Activated CD8-positive, alpha-beta T cell treated with anti-CD3 and anti-CD28 coated beads for 36 hours (primary cell): Measurements from ENCODE around the gene GNAL. TPM values are rescaled to one million over a fixed set of nuclear protein-coding genes. Genes with fewer than 3 reads are reported as not detected.
A peak's percentile ranks its signal among the peaks of the same experiment; 100 is the strongest.

Experiments
- ATAC-seq: fragments of 200-7000 bp; cut with Tn5 transposase; one replicate; pipeline ENCODE4 v1.10.0; 2021; ENCODE audit warnings: mild to moderate bottlenecking, moderate library complexity
- CTCF ChIA-PET: fragments of 350-600 bp; sonication (Branson Sonifier 250); formaldehyde crosslinking; loops from one replicate; lab custom pipeline; 2021; ENCODE audit warnings: antibody characterized with exemption; lab: Charles Lee
- POLR2A ChIA-PET: fragments of 350-600 bp; sonication (Branson Sonifier 250); formaldehyde crosslinking; loops from one replicate; lab custom pipeline; 2021; ENCODE audit warnings: antibody characterized with exemption; lab: Charles Lee
- DNase-seq: peaks from one replicate; pipeline ENCODE4 v3.0.0-alpha.2; 2020
- H3K27ac Mint-ChIP-seq: one replicate; pipeline ENCODE4 v1.8.0; 2021; ENCODE audit warnings: mild to moderate bottlenecking, mixed read lengths
- H3K27me3 Mint-ChIP-seq: one replicate; pipeline ENCODE4 v1.8.0; 2021; ENCODE audit warnings: mixed read lengths
- H3K36me3 Mint-ChIP-seq: one replicate; pipeline ENCODE4 v1.8.0; 2021; ENCODE audit warnings: low read depth, mixed read lengths
- H3K4me1 Mint-ChIP-seq: one replicate; pipeline ENCODE4 v1.8.0; 2021; ENCODE audit warnings: low read depth, mixed read lengths
- H3K4me3 Mint-ChIP-seq: one replicate; pipeline ENCODE4 v1.8.0; 2021; ENCODE audit warnings: mild to moderate bottlenecking, moderate library complexity, mixed read lengths
- H3K9me3 Mint-ChIP-seq: one replicate; pipeline ENCODE4 v1.8.0; 2021; ENCODE audit warnings: mixed read lengths
- CTCF ChIP-seq: fragments of 200-600 bp; IDR thresholded peaks from one replicate; pipeline ENCODE4 v1.8.0; 2022; ENCODE audit warnings: antibody characterized with exemption, mild to moderate bottlenecking
- intact Hi-C: fragments of 100-400 bp; cut with micrococcal nuclease; formaldehyde crosslinking; loops from one replicate; pipeline ENCODE4 v1.10.0; 2022
- total RNA-seq, 2 experiments: library from RNA; stranded (reverse); gene quantifications; one replicate each; pipeline ENCODE4 v1.2.3, GENCODE V29; 2021

GNAL gene
- total RNA-seq, 2 experiments from 2014 or later, result 0.11 TPM; not detected in 1

GRCh38 chr18:11728249-11728648 lies 39.2 kb downstream of the GNAL start:
- POLR2A ChIA-PET, result no interaction called here
- peaks cover 21% of the 10 kb centered on the region for H3K27me3 Mint-ChIP-seq
- DNase-seq, result no peak
- no peak for TF ChIP-seq CTCF
- H3K27ac Mint-ChIP-seq, result no peak overlapping the region
- no peaks in the 10 kb centered on the region for H3K9me3 Mint-ChIP-seq
- H3K36me3 Mint-ChIP-seq, result no peaks in the 10 kb centered on the region
- no peak for ATAC-seq
- no peak overlapping the region for H3K4me3 Mint-ChIP-seq
- intact Hi-C loops, result no loop called here
- H3K4me1 Mint-ChIP-seq, result no peaks in the 10 kb centered on the region
- CTCF ChIA-PET, result interaction anchor here (0.8 to 2.6 kb wide), 6 partner anchors 10 to 267 kb away, joined by 3 to 13 read pairs (median 6); no protein-coding TSS in a partner anchor

GRCh38 chr18:11729556-11729955 lies 40.5 kb downstream of the GNAL start:
- no peak overlapping the region for H3K27ac Mint-ChIP-seq
- H3K36me3 Mint-ChIP-seq, result no peaks in the 10 kb centered on the region
- POLR2A ChIA-PET, result interaction anchor here (0.6 to 0.7 kb wide), 2 partner anchors 58 to 226 kb away, joined by 3 read pairs; no protein-coding TSS in a partner anchor

GRCh38 chr18:11733031-11733430 lies 44.0 kb downstream of the GNAL start:
- ATAC-seq (peak; percentile 91), DNase-seq (peak; percentile 80)
- intact Hi-C loops, result loop anchor here (5.0 to 10.0 kb wide), 3 partner anchors 142 to 304 kb away; no protein-coding TSS in a partner anchor
- ChIA-PET CTCF (interaction anchor here (0.6 to 4.2 kb wide), 30 partner anchors 8 to 317 kb away, joined by 3 to 22 read pairs (median 4); no protein-coding TSS in a partner anchor), POLR2A (interaction anchor here (1.1 kb wide), 1 partner anchor 20 kb away, joined by 3 read pairs; no protein-coding TSS in a partner anchor)
- Mint-ChIP-seq H3K4me3 (no peak overlapping the region), H3K9me3 (no peaks in the 10 kb centered on the region), H3K4me1 (no peaks in the 10 kb centered on the region), H3K27me3 (peaks cover 32% of the 10 kb centered on the region), H3K36me3 (no peaks in the 10 kb centered on the region), H3K27ac (no peak overlapping the region)
- peak; percentile 90 for TF ChIP-seq CTCF

More at GRCh38 chr18:11729556-11729955, 40.5 kb downstream of the GNAL start:
- CTCF ChIA-PET, result no interaction called here
- H3K9me3 Mint-ChIP-seq, result no peaks in the 10 kb centered on the region
- DNase-seq, result no peak
- no peak overlapping the region for H3K4me3 Mint-ChIP-seq
- ATAC-seq, result no peak
- peaks cover 29% of the 10 kb centered on the region for H3K27me3 Mint-ChIP-seq
- no peaks in the 10 kb centered on the region for H3K4me1 Mint-ChIP-seq
- intact Hi-C loops, result no loop called here
- TF ChIP-seq CTCF, result no peak

- Mint-ChIP-seq H3K4me3 (no peak overlapping the region), H3K27me3 (peaks cover 23% of the 10 kb centered on the region), H3K27ac (no peak overlapping the region), H3K9me3 (no peaks in the 10 kb centered on the region), H3K4me1 (no peaks in the 10 kb centered on the region), H3K36me3 (no peaks in the 10 kb centered on the region)
- ChIA-PET POLR2A (no interaction called here), CTCF (interaction anchor here (1.0 to 4.2 kb wide), 6 partner anchors 8 to 258 kb away, joined by 3 to 19 read pairs (median 5); no protein-coding TSS in a partner anchor)
- DNase-seq (no peak), ATAC-seq (no peak)
- TF ChIP-seq CTCF, result no peak
- intact Hi-C loops, result loop anchor here (10.0 kb wide), 2 partner anchors 138 to 258 kb away; no protein-coding TSS in a partner anchor
Measured at GRCh38 chr18:11736656-11737055, 47.6 kb downstream of the GNAL start.

- H3K4me3 Mint-ChIP-seq, result no peak overlapping the region
- no peak overlapping the region for H3K27ac Mint-ChIP-seq
- ATAC-seq, result no peak
- no peaks in the 10 kb centered on the region for H3K9me3 Mint-ChIP-seq
- ChIA-PET POLR2A (no interaction called here), CTCF (interaction anchor here (1.2 to 2.5 kb wide), 2 partner anchors 12 to 84 kb away, joined by 5 to 10 read pairs; no protein-coding TSS in a partner anchor)
- H3K4me1 Mint-ChIP-seq, result no peaks in the 10 kb centered on the region
- no peaks in the 10 kb centered on the region for H3K36me3 Mint-ChIP-seq
- no peak for DNase-seq
- H3K27me3 Mint-ChIP-seq, result peaks cover 10% of the 10 kb centered on the region
- intact Hi-C loops, result loop anchor here (10.0 kb wide), 2 partner anchors 135 to 255 kb away; no protein-coding TSS in a partner anchor
- no peak for TF ChIP-seq CTCF
Measured at GRCh38 chr18:11739893-11740292, 50.8 kb downstream of the GNAL start.
